Skeletal muscle tissue (tissue), 4 donors: Measurements from ENCODE around the gene PHTF1. TPM values are rescaled to one million over a fixed set of nuclear protein-coding genes. Genes with fewer than 3 reads are reported as not detected.

Source experiments
- H3K27ac ChIP-seq: one replicate; pipeline ENCODE4 v1.7.0; 2013; ENCODE audit warnings: mild to moderate bottlenecking, low read depth, low read length, inconsistent platforms
- H3K27me3 ChIP-seq, 3 donors: one replicate each; pipeline ENCODE4 v1.7.0; 2013; ENCODE audit warnings: low read length in 3 of 3; ENCODE audit not compliant: control insufficient read depth in 3 of 3, insufficient read depth in 3 of 3
- H3K36me3 ChIP-seq, 3 donors: one replicate each; pipeline ENCODE4 v1.7.0; 2013; ENCODE audit warnings: low read length in 3 of 3; ENCODE audit not compliant: control insufficient read depth in 3 of 3, insufficient read depth in 3 of 3
- H3K4me1 ChIP-seq, 3 donors: one replicate each; pipeline ENCODE4 v1.7.0; 2013; ENCODE audit warnings: low read length in 3 of 3, mild to moderate bottlenecking in 3 of 3; ENCODE audit not compliant: control insufficient read depth in 3 of 3, insufficient read depth in 3 of 3
- H3K4me3 ChIP-seq, 3 donors: one replicate each; pipeline ENCODE4 v1.7.0; 2013; ENCODE audit warnings: low read length in 3 of 3
- H3K9ac ChIP-seq, 3 donors: one replicate each; pipeline ENCODE4 v1.7.0; 2013; ENCODE audit warnings: low read length in 3 of 3, mild to moderate bottlenecking in 3 of 3, moderate library complexity in 2 of 3, low read depth in 1 of 3
- H3K9me3 ChIP-seq, 3 donors: one replicate each; pipeline ENCODE4 v1.7.0; 2013; ENCODE audit warnings: low read length in 3 of 3; ENCODE audit not compliant: control insufficient read depth in 3 of 3
- total RNA-seq: library from RNA; depleted of rRNA; stranded (reverse); fragments of >200 nt; gene quantifications from one replicate; pipeline ENCODE4 v1.2.3, GENCODE V29; 2014
- donor health status: Osteomylitis.

Gene PHTF1
- 10.4 TPM for total RNA-seq

- H3K9me3 ChIP-seq: no peaks in the 10 kb centered on the region
- peak within 1 kb of the TSS; percentile 76 to 90 (median 88) for H3K4me3 ChIP-seq
- peaks cover 7 to 10% (median 10%) of the 10 kb centered on the region in 3 donors for H3K4me1 ChIP-seq
- H3K36me3 ChIP-seq: peaks cover 0 to 9% (median 0%) of the 10 kb centered on the region in 3 donors
- no peaks in the 10 kb centered on the region for H3K27me3 ChIP-seq
- H3K27ac ChIP-seq: peak within 1 kb of the TSS; percentile 95
- peak within 1 kb of the TSS; percentile 85 to 93 (median 88) for H3K9ac ChIP-seq
Observed at GRCh38 chr1:113759333-113760101, at the start of gene PHTF1. Gene PHTF1 (minus strand): TSS chr1:113759486. CDS start chr1:113758703, 783 bp downstream.

- no peaks in the 10 kb centered on the region for H3K36me3 ChIP-seq
- no peak overlapping the region for H3K4me3 ChIP-seq
- no peaks in the 10 kb centered on the region for H3K9me3 ChIP-seq
- H3K27ac ChIP-seq: no peak overlapping the region
- no peak overlapping the region for H3K9ac ChIP-seq
- H3K4me1 ChIP-seq: peaks cover 9 to 22% (median 12%) of the 10 kb centered on the region in 3 donors
- H3K27me3 ChIP-seq: no peaks in the 10 kb centered on the region
Observed at GRCh38 chr1:113808450-113809195, 49.3 kb upstream of the PHTF1 start.

- H3K36me3 ChIP-seq: no peaks in the 10 kb centered on the region
- no peak overlapping the region for H3K27ac ChIP-seq
- H3K9me3 ChIP-seq: no peaks in the 10 kb centered on the region
- no peaks in the 10 kb centered on the region for H3K27me3 ChIP-seq
- H3K4me1 ChIP-seq: peaks cover 6 to 16% (median 9%) of the 10 kb centered on the region in 3 donors
- H3K4me3 ChIP-seq: no peak overlapping the region
- H3K9ac ChIP-seq: no peak overlapping the region
Observed at GRCh38 chr1:113805639-113806038, 46.4 kb upstream of the PHTF1 start.

- Histone ChIP-seq H3K9me3 (no peaks in the 10 kb centered on the region), H3K4me1 (peaks cover 6 to 12% (median 12%) of the 10 kb centered on the region in 3 donors), H3K27ac (no peak overlapping the region), H3K36me3 (no peaks in the 10 kb centered on the region), H3K9ac (no peak overlapping the region), H3K4me3 (no peak overlapping the region), H3K27me3 (no peaks in the 10 kb centered on the region)
Observed at GRCh38 chr1:113805256-113805531, 45.9 kb upstream of the PHTF1 start.

GRCh38 chr1:113804421-113805255 lies 45.4 kb upstream of the PHTF1 start:
- no peaks in the 10 kb centered on the region for H3K9me3 ChIP-seq
- H3K27me3 ChIP-seq: no peaks in the 10 kb centered on the region
- H3K4me3 ChIP-seq: no peak overlapping the region
- H3K27ac ChIP-seq: no peak overlapping the region
- H3K4me1 ChIP-seq: peaks cover 2 to 8% (median 7%) of the 10 kb centered on the region in 3 donors
- H3K9ac ChIP-seq: no peak overlapping the region
- H3K36me3 ChIP-seq: no peaks in the 10 kb centered on the region

GRCh38 chr1:113802367-113803007 lies 43.2 kb upstream of the PHTF1 start:
- no peak overlapping the region for H3K9ac ChIP-seq
- peaks cover 0 to 14% (median 6%) of the 10 kb centered on the region in 3 donors for H3K4me1 ChIP-seq
- H3K36me3 ChIP-seq: peaks cover 0 to 3% (median 2%) of the 10 kb centered on the region in 3 donors
- H3K27me3 ChIP-seq: no peaks in the 10 kb centered on the region
- no peak overlapping the region for H3K4me3 ChIP-seq
- H3K9me3 ChIP-seq: no peaks in the 10 kb centered on the region
- no peak overlapping the region for H3K27ac ChIP-seq

- H3K4me3 ChIP-seq: no peak overlapping the region
- H3K27me3 ChIP-seq: no peaks in the 10 kb centered on the region
- H3K9ac ChIP-seq: peak overlapping the region in 1 of 3 donors; percentile 15
- no peaks in the 10 kb centered on the region for H3K9me3 ChIP-seq
- no peak overlapping the region for H3K27ac ChIP-seq
- H3K36me3 ChIP-seq: peaks cover 0 to 13% (median 7%) of the 10 kb centered on the region in 3 donors
- peaks cover 0 to 14% (median 8%) of the 10 kb centered on the region in 3 donors for H3K4me1 ChIP-seq
Observed at GRCh38 chr1:113800487-113800886, 41.2 kb upstream of the PHTF1 start.

- no peak overlapping the region for H3K27ac ChIP-seq
- no peak overlapping the region for H3K4me3 ChIP-seq
- H3K9me3 ChIP-seq: no peaks in the 10 kb centered on the region
- H3K4me1 ChIP-seq: peaks cover 0 to 11% (median 8%) of the 10 kb centered on the region in 3 donors
- peaks cover 0 to 14% (median 13%) of the 10 kb centered on the region in 3 donors for H3K36me3 ChIP-seq
- H3K27me3 ChIP-seq: no peaks in the 10 kb centered on the region
- H3K9ac ChIP-seq: no peak overlapping the region
Observed at GRCh38 chr1:113797472-113797871, 38.2 kb upstream of the PHTF1 start.
